Vagina (tissue), 2 donors: ENCODE data around the gene CCDC40. TPM values are rescaled to one million over a fixed set of nuclear protein-coding genes. Genes with fewer than 3 reads are reported as not detected.

Experiments
- DNase-seq, 2 donors: peaks; one replicate each; pipeline ENCODE4 v3.0.0-alpha.2; 2017; ENCODE audit errors: extremely low spot score in 2 of 2
- H3K27ac ChIP-seq: fragments of 200-600 bp; sonication (generic); one replicate; pipeline ENCODE4 v1.5.1; 2019
- H3K27me3 ChIP-seq: fragments of 200-600 bp; sonication (generic); one replicate; pipeline ENCODE4 v1.5.1; 2019
- H3K36me3 ChIP-seq, 2 donors: fragments of 200-600 bp; sonication (generic); one replicate each; pipeline ENCODE4 v1.5.1; 2017 to 2019
- H3K4me1 ChIP-seq: fragments of 200-600 bp; sonication (generic); one replicate; pipeline ENCODE4 v1.5.1; 2019
- H3K4me3 ChIP-seq, 2 donors: fragments of 200-600 bp; sonication (generic); 1 replicate in 1 of 2; 2 replicates in 1 of 2; pipeline ENCODE4 v1.5.1; 2016 to 2019
- H3K9me3 ChIP-seq: fragments of 200-600 bp; sonication (generic); one replicate; pipeline ENCODE4 v1.5.1; 2019
- POLR2A ChIP-seq, 2 donors: fragments of 450-650 bp; IDR thresholded peaks; one replicate each; pipeline ENCODE4 v1.6.1; 2017; ENCODE audit warnings: antibody characterized with exemption in 2 of 2, mild to moderate bottlenecking in 2 of 2, moderate library complexity in 2 of 2
- POLR2AphosphoS5 ChIP-seq, 2 donors: sonication (generic); formaldehyde crosslinking; IDR thresholded peaks; one replicate each; pipeline ENCODE4 v1.9.0; 2017; ENCODE audit warnings: antibody characterized with exemption in 2 of 2, mild to moderate bottlenecking in 2 of 2, low read depth in 1 of 2; ENCODE audit not compliant: insufficient read depth in 1 of 2
- intact Hi-C: fragments of 100-400 bp; cut with DNase I; formaldehyde crosslinking; loops from one replicate; pipeline ENCODE4 v1.15.1; 2023
- total RNA-seq: library from RNA; depleted of rRNA; stranded (reverse); fragments of >200 nt; gene quantifications from one replicate; pipeline ENCODE4 v1.2.3, GENCODE V29; 2016
- TF ChIP-seq, protein P1 (sequence below), 3 experiments: fragments of 450-650 bp in 2 of 3; fragments of 200-600 bp in 1 of 3; sonication (generic) in 1 of 3; IDR thresholded peaks; one replicate each; pipeline ENCODE4 v1.5.1; 2017 to 2019; ENCODE audit warnings: antibody characterized with exemption in 3 of 3, mild to moderate bottlenecking in 2 of 3, moderate library complexity in 2 of 3

CCDC40 gene
- total RNA-seq, 1 donor from 2014 or later: 9.3 TPM

DNA sequence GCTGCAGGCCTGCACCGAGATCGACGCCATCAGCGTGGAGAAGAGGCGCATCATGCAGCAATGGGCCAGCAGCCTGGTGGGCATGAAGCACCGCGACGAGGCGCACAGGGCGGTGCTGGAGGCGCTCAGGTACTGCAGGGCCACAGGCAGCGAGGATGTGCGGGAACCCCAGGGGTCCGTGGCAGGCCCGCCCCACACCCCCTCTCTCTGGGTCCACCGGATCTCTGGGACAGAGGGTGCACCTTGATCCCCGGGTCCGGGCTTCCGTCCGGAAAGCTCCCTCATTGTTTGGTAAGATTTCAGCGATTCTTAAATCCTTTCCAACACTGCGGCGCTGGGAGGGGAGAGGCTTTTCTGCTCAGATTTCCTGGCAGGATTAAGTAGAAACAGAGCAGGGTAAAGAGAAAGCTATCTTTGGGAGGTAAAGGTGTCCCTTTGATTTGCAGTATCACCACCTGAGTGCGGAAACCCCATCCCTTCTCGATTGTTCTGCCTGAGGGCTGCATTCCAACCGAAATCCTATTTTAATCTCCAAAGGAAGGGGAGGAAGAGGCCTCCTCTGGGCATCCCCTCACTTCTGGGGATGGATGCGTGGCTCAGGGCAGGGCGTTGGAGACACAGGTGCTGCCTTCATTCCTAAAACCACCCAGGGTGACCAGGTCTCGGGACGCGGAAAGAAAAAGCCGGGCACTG is 29.2 kb downstream of the CCDC40 start:
- Histone ChIP-seq H3K4me1 (peaks cover 25% of the 10 kb centered on the region), H3K36me3 (no peaks in the 10 kb centered on the region), H3K4me3 (no peak overlapping the region), H3K27me3 (no peaks in the 10 kb centered on the region), H3K9me3 (no peaks in the 10 kb centered on the region), H3K27ac (no peak overlapping the region)
- no peak for TF ChIP-seq POLR2A (IDR thresholded peaks at IDR 0.05)
- TF ChIP-seq POLR2AphosphoS5 (IDR thresholded peaks at IDR 0.05; ENCODE audit: insufficient read depth in 1 of 2, low read depth in 1 of 2): no peak
- TF ChIP-seq, protein P1, sequence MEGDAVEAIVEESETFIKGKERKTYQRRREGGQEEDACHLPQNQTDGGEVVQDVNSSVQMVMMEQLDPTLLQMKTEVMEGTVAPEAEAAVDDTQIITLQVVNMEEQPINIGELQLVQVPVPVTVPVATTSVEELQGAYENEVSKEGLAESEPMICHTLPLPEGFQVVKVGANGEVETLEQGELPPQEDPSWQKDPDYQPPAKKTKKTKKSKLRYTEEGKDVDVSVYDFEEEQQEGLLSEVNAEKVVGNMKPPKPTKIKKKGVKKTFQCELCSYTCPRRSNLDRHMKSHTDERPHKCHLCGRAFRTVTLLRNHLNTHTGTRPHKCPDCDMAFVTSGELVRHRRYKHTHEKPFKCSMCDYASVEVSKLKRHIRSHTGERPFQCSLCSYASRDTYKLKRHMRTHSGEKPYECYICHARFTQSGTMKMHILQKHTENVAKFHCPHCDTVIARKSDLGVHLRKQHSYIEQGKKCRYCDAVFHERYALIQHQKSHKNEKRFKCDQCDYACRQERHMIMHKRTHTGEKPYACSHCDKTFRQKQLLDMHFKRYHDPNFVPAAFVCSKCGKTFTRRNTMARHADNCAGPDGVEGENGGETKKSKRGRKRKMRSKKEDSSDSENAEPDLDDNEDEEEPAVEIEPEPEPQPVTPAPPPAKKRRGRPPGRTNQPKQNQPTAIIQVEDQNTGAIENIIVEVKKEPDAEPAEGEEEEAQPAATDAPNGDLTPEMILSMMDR (IDR thresholded peaks at IDR 0.05): no peak
- no peak for DNase-seq
- intact Hi-C loops: no loop called here

DNA sequence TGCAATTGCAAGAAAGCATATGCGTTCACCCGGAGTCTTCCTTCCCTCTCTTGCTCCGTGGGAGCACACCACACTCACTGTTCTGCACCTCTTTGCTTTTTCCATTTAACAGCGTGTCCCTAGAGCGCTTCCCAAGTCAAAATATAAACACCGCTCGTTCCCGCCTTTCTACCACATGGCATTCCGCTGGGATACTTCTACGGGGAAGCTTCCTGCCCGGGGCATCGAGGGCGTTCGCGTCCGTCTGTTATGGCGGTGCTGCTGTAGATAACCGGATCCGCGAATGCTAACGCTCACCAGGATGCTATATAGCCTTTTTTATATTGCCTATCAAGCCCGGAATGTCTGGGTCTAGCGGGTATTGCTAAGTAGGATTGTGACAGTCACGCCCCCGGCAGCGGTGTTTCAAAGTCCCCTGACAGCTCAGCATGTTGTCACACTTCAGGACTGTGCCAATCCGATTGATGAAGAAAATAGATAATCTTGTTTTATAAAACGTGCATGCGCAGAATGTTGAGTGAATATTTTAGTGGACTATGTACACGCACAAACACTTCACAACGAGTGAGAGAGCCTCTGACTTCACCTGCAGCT is 31.0 kb downstream of the CCDC40 start:
- Histone ChIP-seq H3K36me3 (no peaks in the 10 kb centered on the region), H3K27ac (no peak overlapping the region), H3K4me1 (peaks cover 40% of the 10 kb centered on the region), H3K4me3 (no peak overlapping the region), H3K9me3 (no peaks in the 10 kb centered on the region), H3K27me3 (no peaks in the 10 kb centered on the region)
- TF ChIP-seq, protein P1 (IDR thresholded peaks at IDR 0.05): no peak
- TF ChIP-seq POLR2AphosphoS5 (IDR thresholded peaks at IDR 0.05; ENCODE audit: insufficient read depth in 1 of 2, low read depth in 1 of 2) (no peak), POLR2A (IDR thresholded peaks at IDR 0.05) (no peak)
- no peak for DNase-seq
- intact Hi-C loops: no loop called here

DNA sequence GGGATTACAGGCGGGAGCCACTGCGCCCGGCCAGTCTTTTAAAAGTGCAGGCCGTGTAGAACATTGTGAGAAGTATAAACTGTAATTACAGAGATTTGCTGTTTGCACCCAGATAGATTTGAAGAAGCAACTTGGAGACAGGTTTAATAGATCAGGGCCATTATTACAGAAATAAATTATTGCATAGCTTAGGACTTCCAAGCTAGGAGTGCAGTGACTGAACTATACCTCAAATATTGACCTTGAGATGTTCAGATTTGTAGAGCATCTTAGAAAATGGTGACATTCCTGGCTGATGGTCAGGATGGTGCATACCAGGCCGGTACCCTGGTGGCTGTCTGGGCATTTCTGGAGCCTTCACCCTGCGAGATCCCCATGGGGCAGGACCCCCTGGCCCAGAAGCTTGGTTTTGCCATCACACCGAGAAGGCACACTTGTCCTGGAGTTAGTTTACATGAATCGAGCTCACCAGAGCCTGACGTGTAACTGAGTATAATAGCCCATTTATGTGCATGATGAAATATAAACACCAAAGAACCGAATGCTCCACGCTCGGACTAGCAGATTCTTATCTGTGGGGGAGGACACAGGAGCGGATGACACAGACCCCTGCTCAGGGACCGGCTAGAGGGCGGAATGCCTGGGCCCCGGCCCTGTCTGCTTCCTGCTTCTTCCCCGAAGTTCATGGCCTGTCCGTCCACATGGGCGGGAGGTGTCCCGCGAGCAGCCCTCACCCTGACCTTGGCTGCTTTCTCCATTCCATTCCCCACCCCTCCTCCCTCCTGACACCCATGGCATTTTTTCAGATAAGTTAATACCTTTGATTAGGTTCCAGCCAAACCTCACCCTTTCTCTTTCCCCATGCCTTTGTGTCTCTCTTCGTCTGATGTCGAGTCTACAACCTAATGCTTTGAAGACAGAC is 32.1 kb downstream of the CCDC40 start:
- intact Hi-C loops: no loop called here
- H3K27ac ChIP-seq: peak overlapping the region; percentile 81
- peak; percentile 40 to 76 for TF ChIP-seq POLR2AphosphoS5 (IDR thresholded peaks at IDR 0.05; ENCODE audit: insufficient read depth in 1 of 2, low read depth in 1 of 2)
- TF ChIP-seq POLR2A (IDR thresholded peaks at IDR 0.05): no peak
- DNase-seq: no peak
- H3K4me1 ChIP-seq: peaks cover 40% of the 10 kb centered on the region
- no peaks in the 10 kb centered on the region for H3K9me3 ChIP-seq
- no peaks in the 10 kb centered on the region for H3K36me3 ChIP-seq
- no peak overlapping the region for H3K4me3 ChIP-seq
- H3K27me3 ChIP-seq: no peaks in the 10 kb centered on the region

DNA sequence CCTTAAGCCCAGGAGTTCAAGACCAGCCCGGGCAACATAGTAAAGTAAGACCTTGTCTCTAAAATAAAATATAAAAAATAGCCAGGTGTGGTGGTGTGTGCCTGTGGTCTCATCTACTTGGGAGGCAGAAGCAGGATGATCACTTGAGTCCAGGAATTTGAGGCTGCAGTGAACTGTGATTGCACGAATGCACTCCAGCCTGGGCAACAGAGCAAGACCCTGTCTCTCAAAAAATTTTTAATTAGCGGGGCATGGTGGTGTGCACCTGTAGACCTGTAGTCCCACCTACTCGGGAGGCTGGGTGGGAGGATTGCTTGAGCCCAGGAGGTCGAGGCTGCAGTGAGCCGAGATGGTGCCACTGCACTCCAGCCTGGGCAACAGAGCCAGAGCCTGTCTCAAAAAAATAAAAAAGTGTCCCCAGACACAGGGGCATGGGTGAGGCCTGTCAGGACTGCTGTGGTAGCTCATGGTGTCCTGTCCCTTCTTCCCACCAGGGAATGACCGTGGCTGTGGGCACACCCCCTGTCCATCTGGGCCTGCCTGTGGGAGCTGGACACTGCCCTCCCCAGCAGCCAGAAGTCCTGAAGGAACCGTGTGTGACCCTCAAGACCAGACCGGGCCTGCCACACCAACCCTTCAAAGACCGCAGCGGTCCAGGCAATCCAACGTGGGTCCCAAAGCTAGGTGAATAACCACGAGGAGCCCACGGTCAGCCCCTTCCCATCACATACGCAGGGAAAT is 34.1 kb downstream of the CCDC40 start:
- Histone ChIP-seq H3K4me1 (peaks cover 40% of the 10 kb centered on the region), H3K36me3 (no peaks in the 10 kb centered on the region), H3K27ac (peak overlapping the region; percentile 81), H3K4me3 (peak overlapping the region; percentile 38 to 43), H3K9me3 (no peaks in the 10 kb centered on the region), H3K27me3 (no peaks in the 10 kb centered on the region)
- no peak for DNase-seq
- intact Hi-C loops: loop anchor here (5.0 kb wide), 1 partner anchor 43 kb away; no protein-coding TSS in a partner anchor
- TF ChIP-seq POLR2AphosphoS5 (IDR thresholded peaks at IDR 0.05; ENCODE audit: insufficient read depth in 1 of 2, low read depth in 1 of 2) (no peak), POLR2A (IDR thresholded peaks at IDR 0.05) (no peak)
- TF ChIP-seq, protein P1 (IDR thresholded peaks at IDR 0.05): no peak
